Ramos (cell line): Measurements from ENCODE around the gene RUNX1.

ENCODE experiments used
- in situ Hi-C: fragments of 300-500 bp; cut with MboI; formaldehyde crosslinking; loops from one replicate; pipeline ENCODE4 v1.14.3; 2022; ENCODE audit warnings: low sequenced_read_pairs; ENCODE audit not compliant: unreplicated experiment

RUNX1 gene

DNA sequence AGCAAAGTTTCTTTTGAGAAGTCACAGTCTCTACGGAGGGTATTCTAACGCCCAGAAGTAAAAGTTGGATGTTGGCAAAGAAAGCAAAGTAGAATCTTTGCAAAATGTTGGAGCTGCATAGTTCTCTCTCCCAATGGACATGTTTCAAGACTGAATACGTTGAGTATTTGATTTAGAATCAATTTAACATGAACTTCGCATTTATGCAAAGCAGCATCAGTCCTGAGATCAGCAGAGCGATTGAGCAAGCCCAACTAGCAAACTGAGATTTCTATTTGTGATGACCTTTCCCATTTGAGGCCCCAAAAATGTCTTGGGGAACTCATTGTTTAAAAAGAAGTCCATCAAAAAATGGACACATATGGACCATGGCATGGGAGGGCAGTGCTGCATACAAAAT, 8.0 kb downstream of the RUNX1 start:
- in situ Hi-C loops: loop anchor here (10.0 to 25.0 kb wide), 2 partner anchors 156 to 1246 kb away; no protein-coding TSS in a partner anchor

- in situ Hi-C loops: loop anchor here (10.0 to 25.0 kb wide), 2 partner anchors 155 to 1248 kb away; no protein-coding TSS in a partner anchor
Observed at GRCh38 chr21:35039595-35040289, 9.4 kb downstream of the RUNX1 start.

GRCh38 chr21:35038772-35039319, 10.3 kb downstream of the RUNX1 start:
- in situ Hi-C loops: loop anchor here (25.0 kb wide), 1 partner anchor 1248 kb away; no protein-coding TSS in a partner anchor

- in situ Hi-C loops: loop anchor here (25.0 kb wide), 1 partner anchor 1250 kb away; no protein-coding TSS in a partner anchor
Observed at GRCh38 chr21:35037384-35037765, 11.7 kb downstream of the RUNX1 start.

DNA sequence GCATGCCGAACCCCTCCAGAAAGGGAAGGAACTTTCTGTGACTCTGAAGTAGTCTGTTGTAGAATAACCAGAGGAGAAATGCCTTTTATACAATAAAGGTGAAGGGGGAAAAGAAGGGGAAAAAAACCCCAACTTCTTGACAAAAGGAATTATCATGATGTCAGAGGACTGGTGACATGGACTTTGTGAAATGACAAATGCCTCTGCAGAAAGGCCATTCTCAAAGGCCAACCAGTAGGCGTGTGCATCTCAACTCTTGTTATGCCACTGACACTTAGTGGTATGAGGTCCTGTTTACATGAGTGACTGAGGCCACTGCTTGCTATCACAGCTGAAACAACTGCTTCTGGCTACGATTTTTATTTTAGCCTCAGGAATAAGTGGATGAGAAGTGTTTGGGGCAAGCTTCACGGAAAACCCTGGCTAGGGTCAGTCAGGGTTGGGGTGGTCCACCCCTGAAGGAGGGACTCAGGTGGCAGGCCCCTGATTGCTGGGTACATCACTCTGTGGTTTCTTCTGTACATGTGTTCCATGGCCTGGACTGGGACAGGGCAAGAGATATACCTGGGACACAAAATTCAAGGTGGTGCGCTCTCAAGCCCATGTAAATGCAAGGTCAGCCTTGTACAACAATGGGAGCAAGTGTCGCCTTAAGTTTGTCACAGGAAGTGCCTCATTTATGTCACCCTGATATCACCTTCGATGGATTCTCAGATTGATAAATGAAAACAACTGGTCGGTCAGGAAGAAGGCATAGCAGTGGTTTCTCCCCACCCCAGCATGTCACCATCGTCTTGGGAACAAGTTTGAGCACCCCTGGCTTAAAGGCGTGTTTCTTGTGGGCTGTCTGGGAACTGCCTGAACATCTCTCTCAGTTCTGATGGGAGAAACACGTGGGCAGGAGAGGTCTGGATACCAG, 12.4 kb downstream of the RUNX1 start:
- in situ Hi-C loops: loop anchor here (25.0 kb wide), 1 partner anchor 1251 kb away; no protein-coding TSS in a partner anchor

GRCh38 chr21:35035581-35035980, 13.5 kb downstream of the RUNX1 start:
- in situ Hi-C loops: loop anchor here (25.0 kb wide), 1 partner anchor 1252 kb away; no protein-coding TSS in a partner anchor

- in situ Hi-C loops: loop anchor here (25.0 kb wide), 1 partner anchor 1252 kb away; no protein-coding TSS in a partner anchor
Observed at GRCh38 chr21:35035116-35035515, 14.0 kb downstream of the RUNX1 start.

DNA sequence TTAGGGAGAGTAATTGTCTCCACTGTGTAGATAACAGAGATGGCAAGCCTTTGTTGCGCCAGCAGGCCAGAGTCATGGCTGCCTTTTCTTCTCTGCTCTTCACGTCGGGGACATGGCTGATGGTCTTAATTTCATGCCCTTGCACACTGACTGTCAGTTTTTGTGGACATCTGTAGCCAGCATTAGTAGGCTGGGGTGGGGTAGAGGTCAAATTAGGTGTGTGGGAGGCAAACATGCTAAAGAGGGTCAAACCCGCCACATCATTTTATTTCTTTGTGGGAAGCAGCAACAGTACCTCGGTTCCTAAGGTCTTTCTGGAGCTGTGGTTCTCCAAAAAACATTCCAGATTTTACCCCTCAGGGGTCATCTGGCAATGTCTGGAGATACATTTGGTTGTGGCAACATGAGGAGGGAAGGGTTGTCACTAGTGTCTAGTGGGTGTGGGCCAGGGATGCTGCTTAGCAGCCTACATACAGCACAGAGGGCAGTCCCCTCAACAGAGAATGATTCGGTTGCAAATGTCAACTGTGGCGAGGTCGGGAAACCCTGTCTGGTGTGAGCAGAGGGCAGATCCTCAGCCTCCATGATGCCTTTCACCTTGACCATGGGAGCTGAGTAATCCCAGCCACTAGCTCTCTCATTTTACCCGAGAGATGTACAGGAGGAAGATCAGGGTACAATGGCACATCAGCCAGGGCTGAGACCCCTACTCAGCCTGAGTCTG, 14.7 kb downstream of the RUNX1 start:
- in situ Hi-C loops: loop anchor here (25.0 kb wide), 1 partner anchor 1253 kb away; no protein-coding TSS in a partner anchor

DNA sequence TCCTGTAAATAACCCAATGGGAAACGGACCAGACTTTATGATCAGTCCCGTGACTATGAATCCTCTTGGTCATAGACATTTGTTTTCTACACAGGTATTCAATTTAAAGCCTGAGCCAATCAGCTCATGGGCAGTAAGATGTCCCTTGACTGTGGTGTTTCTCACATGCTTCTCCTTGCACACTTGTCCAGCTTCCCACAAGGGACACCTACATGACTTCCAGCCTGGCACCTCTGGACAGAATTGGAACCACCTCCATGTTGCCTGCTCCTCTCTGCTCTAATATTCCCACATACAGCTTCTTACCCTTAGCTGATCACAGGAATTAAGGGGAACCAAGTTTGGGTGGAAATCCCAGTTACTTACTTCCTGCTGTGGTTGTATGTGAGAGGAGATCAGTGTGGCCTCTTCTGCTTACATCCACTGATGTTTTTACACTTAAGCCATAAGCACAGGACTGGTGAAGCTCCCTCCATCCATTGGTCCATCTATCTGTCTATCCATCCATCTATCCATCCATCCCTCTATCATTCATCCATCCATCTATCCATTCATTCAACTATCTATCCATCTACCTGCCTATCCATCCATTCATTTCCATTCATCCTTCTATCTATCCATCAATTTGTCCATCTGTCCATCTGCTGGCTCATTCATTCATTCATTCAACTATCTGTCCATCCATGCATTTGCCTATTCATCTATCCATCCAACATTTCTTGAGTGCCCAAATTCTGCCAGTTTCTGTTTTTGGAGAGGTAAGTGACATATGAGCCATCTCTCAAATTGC, 16.4 kb downstream of the RUNX1 start:
- in situ Hi-C loops: loop anchor here (25.0 kb wide), 1 partner anchor 1255 kb away; no protein-coding TSS in a partner anchor

DNA sequence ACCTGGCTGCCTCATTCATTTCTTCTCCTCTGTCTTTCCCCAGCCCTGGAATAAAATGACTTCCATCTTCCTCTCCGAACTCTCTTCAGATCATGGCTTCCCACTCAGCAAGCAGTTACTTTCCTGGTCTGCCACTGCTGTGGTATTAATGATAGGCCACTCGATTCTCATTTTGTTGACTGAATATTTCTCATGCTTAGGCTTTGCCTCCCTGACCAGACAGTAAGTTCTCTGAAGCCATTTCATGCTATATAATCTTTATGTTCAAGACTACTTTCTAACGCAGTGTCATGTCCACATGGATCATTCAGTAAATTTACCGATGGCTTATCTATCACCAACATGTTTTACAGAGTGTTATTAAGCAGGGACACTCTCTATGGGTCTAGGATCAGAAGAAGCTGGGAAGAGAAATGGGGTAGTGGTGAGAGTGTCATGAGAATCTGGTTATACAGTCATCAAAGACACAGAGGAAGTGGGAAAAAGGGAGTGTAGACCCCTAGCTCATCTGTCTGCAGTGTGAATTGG, 20.6 kb downstream of the RUNX1 start:
- in situ Hi-C loops: loop anchor here (25.0 kb wide), 1 partner anchor 1259 kb away; no protein-coding TSS in a partner anchor

GRCh38 chr21:35027563-35028450, 21.3 kb downstream of the RUNX1 start:
- in situ Hi-C loops: loop anchor here (25.0 kb wide), 1 partner anchor 1259 kb away; no protein-coding TSS in a partner anchor

GRCh38 chr21:35026617-35027562, 22.2 kb downstream of the RUNX1 start:
- in situ Hi-C loops: loop anchor here (25.0 kb wide), 1 partner anchor 1260 kb away; no protein-coding TSS in a partner anchor

DNA sequence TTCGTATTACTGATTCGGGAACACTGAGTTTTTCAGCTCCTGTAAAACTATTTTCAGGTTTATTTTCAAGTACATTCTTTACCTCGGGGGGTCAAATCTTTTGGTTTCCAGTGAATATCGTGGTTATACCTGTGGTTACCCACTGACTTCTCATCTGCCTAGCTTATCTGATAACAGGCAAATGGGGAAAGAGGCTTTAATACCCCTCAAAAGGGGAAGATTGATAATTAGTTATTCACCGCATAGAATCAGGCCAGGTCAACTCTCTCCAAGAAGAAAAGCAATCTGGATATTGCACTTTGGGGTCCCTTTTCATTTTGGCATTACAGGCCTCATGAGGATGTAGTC, 23.0 kb downstream of the RUNX1 start:
- in situ Hi-C loops: loop anchor here (25.0 kb wide), 1 partner anchor 1261 kb away; no protein-coding TSS in a partner anchor

- in situ Hi-C loops: loop anchor here (25.0 kb wide), 1 partner anchor 1262 kb away; no protein-coding TSS in a partner anchor
Observed at GRCh38 chr21:35025206-35026152, 23.6 kb downstream of the RUNX1 start.

GRCh38 chr21:35024513-35024912, 24.6 kb downstream of the RUNX1 start:
- in situ Hi-C loops: no loop called here
